ENCODE data around the gene ARHGAP18. TPM values are rescaled to one million over a fixed set of nuclear protein-coding genes. Genes with fewer than 3 reads are reported as not detected.

The ARHGAP18 gene
- total and polyA plus RNA-seq, 2 experiments from 2014 or later = 4.3 to 5.0 TPM

DNA sequence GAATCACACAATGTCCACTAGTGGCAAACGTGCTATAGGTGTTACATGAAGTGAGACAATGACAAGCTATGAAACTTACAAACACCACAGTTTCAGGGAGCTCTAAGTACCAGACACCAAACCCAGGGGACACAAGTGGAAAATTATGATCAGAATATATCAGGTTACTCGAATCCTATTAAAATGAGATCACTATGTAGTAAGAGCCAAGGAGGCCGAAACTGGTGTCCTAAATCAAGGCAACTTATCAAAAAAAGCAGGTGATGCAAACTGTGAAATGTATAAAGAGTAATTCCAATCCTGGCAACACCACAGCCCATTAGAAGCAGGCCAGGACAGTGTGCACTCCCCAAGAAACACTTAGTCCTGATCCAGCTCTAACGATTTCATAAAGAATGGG, 100.3 kb downstream of the ARHGAP18 start (continued):
- TF ChIP-seq, protein P1, sequence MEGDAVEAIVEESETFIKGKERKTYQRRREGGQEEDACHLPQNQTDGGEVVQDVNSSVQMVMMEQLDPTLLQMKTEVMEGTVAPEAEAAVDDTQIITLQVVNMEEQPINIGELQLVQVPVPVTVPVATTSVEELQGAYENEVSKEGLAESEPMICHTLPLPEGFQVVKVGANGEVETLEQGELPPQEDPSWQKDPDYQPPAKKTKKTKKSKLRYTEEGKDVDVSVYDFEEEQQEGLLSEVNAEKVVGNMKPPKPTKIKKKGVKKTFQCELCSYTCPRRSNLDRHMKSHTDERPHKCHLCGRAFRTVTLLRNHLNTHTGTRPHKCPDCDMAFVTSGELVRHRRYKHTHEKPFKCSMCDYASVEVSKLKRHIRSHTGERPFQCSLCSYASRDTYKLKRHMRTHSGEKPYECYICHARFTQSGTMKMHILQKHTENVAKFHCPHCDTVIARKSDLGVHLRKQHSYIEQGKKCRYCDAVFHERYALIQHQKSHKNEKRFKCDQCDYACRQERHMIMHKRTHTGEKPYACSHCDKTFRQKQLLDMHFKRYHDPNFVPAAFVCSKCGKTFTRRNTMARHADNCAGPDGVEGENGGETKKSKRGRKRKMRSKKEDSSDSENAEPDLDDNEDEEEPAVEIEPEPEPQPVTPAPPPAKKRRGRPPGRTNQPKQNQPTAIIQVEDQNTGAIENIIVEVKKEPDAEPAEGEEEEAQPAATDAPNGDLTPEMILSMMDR (conservative IDR thresholded peaks at IDR 0.05; ENCODE audit: low read depth in 2 of 2) = no peak
- no peak for TF ChIP-seq ZNF331 (CRISPR knock-in tag; IDR thresholded peaks at IDR 0.05; ENCODE audit: low read depth)
- TF ChIP-seq ZNF114 (CRISPR knock-in tag; IDR thresholded peaks at IDR 0.05) = no peak
- no peak for TF ChIP-seq CREB1 (CRISPR knock-in tag; IDR thresholded peaks at IDR 0.05; ENCODE audit: low read depth)

DNA sequence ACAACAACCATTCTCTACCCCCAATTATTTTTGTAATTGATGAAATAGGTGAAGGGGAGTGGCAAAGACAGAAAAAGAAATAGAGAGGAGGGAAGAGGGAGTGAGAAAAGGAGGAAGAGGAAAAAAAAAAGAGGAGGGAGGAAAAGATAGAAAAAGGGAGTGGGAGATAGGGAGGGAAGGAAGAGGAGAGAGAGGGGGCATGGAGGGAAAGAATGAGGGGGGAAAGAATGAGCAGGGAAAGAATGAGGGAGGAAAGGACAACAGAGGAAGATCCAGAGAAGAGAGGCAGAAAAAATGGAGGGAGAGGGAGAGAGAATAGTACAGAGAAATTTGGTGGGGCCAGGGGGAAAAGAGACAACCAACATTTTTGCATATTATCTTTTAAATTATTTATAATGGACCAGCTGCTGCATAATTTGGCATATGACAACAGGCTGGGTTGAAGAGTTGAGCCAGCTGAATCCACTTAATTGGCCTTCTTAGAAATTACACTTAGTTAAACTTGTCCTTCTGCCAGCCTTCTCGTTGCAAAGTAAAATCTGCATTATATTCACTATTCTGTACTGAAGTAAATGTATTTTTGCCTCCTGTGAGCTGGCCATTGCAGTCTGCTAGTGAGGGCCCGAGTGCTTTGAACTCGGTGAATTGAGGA, 101.0 kb downstream of the ARHGAP18 start:
- no peaks in the 10 kb centered on the region for H3K9me3 Mint-ChIP-seq
- Histone ChIP-seq H3K27ac (ENCODE audit: low read depth) (no peak overlapping the region), H3K36me3 (ENCODE audit: insufficient read depth) (no peaks in the 10 kb centered on the region), H3K4me2 (0 out of 2 replicates have a peak overlapping the region, but pooled peaks have one; percentile 5), H3K4me3 (no peak overlapping the region), H3K27me3 (ENCODE audit: insufficient read depth) (no peaks in the 10 kb centered on the region), H3K79me2 (replicated peaks; ENCODE audit: insufficient read depth) (no peaks in the 10 kb centered on the region), H3K9me2 (ENCODE audit: insufficient read depth) (no peaks in the 10 kb centered on the region), H3K4me1 (ENCODE audit: insufficient read depth) (peaks cover 27% of the 10 kb centered on the region), H3F3A (replicated peaks; ENCODE audit: low read depth) (no peaks in the 10 kb centered on the region), H2AFZ (no peak overlapping the region), H4K20me1 (replicated peaks; ENCODE audit: insufficient read depth) (no peaks in the 10 kb centered on the region)
- peaks cover 24% of the 10 kb centered on the region for H3K4me1 Mint-ChIP-seq
- DNase-seq (ENCODE audit: low spot score) (no peak), ATAC-seq (no peak)
- no peaks in the 10 kb centered on the region for H3K27me3 Mint-ChIP-seq (ENCODE audit: insufficient read depth, low read depth, poor library complexity)
- peak overlapping the region; percentile 49; the same call in 1 of the 2 replicates for H3K27ac Mint-ChIP-seq
- no peaks in the 10 kb centered on the region for H3K36me3 Mint-ChIP-seq (ENCODE audit: low read depth)
- H3K4me3 Mint-ChIP-seq = no peak overlapping the region
- no peak for TF ChIP-seq NANOG (IDR thresholded peaks at IDR 0.05; ENCODE audit: borderline replicate concordance)
- TF ChIP-seq STAT1 (IDR thresholded peaks at IDR 0.05; ENCODE audit: unreplicated experiment) = no peak
- TF ChIP-seq, protein P2, sequence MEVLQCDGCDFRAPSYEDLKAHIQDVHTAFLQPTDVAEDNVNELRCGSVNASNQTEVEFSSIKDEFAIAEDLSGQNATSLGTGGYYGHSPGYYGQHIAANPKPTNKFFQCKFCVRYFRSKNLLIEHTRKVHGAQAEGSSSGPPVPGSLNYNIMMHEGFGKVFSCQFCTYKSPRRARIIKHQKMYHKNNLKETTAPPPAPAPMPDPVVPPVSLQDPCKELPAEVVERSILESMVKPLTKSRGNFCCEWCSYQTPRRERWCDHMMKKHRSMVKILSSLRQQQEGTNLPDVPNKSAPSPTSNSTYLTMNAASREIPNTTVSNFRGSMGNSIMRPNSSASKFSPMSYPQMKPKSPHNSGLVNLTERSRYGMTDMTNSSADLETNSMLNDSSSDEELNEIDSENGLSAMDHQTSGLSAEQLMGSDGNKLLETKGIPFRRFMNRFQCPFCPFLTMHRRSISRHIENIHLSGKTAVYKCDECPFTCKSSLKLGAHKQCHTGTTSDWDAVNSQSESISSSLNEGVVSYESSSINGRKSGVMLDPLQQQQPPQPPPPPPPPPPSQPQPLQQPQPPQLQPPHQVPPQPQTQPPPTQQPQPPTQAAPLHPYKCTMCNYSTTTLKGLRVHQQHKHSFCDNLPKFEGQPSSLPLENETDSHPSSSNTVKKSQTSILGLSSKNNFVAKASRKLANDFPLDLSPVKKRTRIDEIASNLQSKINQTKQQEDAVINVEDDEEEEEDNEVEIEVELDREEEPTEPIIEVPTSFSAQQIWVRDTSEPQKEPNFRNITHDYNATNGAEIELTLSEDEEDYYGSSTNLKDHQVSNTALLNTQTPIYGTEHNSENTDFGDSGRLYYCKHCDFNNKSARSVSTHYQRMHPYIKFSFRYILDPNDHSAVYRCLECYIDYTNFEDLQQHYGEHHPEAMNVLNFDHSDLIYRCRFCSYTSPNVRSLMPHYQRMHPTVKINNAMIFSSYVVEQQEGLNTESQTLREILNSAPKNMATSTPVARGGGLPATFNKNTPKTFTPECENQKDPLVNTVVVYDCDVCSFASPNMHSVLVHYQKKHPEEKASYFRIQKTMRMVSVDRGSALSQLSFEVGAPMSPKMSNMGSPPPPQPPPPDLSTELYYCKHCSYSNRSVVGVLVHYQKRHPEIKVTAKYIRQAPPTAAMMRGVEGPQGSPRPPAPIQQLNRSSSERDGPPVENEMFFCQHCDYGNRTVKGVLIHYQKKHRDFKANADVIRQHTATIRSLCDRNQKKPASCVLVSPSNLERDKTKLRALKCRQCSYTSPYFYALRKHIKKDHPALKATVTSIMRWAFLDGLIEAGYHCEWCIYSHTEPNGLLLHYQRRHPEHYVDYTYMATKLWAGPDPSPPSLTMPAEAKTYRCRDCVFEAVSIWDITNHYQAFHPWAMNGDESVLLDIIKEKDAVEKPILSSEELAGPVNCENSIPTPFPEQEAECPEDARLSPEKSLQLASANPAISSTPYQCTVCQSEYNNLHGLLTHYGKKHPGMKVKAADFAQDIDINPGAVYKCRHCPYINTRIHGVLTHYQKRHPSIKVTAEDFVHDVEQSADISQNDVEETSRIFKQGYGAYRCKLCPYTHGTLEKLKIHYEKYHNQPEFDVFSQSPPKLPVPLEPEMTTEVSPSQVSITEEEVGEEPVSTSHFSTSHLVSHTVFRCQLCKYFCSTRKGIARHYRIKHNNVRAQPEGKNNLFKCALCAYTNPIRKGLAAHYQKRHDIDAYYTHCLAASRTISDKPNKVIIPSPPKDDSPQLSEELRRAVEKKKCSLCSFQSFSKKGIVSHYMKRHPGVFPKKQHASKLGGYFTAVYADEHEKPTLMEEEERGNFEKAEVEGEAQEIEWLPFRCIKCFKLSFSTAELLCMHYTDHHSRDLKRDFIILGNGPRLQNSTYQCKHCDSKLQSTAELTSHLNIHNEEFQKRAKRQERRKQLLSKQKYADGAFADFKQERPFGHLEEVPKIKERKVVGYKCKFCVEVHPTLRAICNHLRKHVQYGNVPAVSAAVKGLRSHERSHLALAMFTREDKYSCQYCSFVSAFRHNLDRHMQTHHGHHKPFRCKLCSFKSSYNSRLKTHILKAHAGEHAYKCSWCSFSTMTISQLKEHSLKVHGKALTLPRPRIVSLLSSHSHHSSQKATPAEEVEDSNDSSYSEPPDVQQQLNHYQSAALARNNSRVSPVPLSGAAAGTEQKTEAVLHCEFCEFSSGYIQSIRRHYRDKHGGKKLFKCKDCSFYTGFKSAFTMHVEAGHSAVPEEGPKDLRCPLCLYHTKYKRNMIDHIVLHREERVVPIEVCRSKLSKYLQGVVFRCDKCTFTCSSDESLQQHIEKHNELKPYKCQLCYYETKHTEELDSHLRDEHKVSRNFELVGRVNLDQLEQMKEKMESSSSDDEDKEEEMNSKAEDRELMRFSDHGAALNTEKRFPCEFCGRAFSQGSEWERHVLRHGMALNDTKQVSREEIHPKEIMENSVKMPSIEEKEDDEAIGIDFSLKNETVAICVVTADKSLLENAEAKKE (CRISPR knock-in tag; IDR thresholded peaks at IDR 0.05) = no peak
- no peak for TF ChIP-seq EZH2 (IDR thresholded peaks at IDR 0.05; ENCODE audit: low read depth, unreplicated experiment)
- no peak for TF ChIP-seq ZNF331 (CRISPR knock-in tag; IDR thresholded peaks at IDR 0.05; ENCODE audit: low read depth)
- TF ChIP-seq, protein P3, sequence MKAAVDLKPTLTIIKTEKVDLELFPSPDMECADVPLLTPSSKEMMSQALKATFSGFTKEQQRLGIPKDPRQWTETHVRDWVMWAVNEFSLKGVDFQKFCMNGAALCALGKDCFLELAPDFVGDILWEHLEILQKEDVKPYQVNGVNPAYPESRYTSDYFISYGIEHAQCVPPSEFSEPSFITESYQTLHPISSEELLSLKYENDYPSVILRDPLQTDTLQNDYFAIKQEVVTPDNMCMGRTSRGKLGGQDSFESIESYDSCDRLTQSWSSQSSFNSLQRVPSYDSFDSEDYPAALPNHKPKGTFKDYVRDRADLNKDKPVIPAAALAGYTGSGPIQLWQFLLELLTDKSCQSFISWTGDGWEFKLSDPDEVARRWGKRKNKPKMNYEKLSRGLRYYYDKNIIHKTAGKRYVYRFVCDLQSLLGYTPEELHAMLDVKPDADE (IDR thresholded peaks at IDR 0.05) = no peak
- TF ChIP-seq, protein P1 (conservative IDR thresholded peaks at IDR 0.05; ENCODE audit: low read depth in 2 of 2) = no peak
- TF ChIP-seq EZH2phosphoT487 (IDR thresholded peaks at IDR 0.05; ENCODE audit: unreplicated experiment) = no peak
- TF ChIP-seq JUNB (IDR thresholded peaks at IDR 0.05; ENCODE audit: unreplicated experiment) = no peak
- TF ChIP-seq CREB1 (CRISPR knock-in tag; IDR thresholded peaks at IDR 0.05; ENCODE audit: low read depth) = no peak
- TF ChIP-seq ZNF114 (CRISPR knock-in tag; IDR thresholded peaks at IDR 0.05) = no peak
